Activated T-helper 9 cell treated with anti-CD3 and anti-CD28 coated beads, Interleukin-2, amount 50 U/mL, for 16 hours (primary cell): ENCODE data around the gene APC.
"Not testable (repeated sequence)": the region's sequence is repeated elsewhere in the genome, so short reads cannot be mapped to it uniquely, and the experiment has no call there.

ENCODE experiments used
- DNase-seq: peaks from one replicate; pipeline ENCODE4 v3.0.0-alpha.2; 2020; ENCODE audit warnings: low read depth

APC gene

DNA sequence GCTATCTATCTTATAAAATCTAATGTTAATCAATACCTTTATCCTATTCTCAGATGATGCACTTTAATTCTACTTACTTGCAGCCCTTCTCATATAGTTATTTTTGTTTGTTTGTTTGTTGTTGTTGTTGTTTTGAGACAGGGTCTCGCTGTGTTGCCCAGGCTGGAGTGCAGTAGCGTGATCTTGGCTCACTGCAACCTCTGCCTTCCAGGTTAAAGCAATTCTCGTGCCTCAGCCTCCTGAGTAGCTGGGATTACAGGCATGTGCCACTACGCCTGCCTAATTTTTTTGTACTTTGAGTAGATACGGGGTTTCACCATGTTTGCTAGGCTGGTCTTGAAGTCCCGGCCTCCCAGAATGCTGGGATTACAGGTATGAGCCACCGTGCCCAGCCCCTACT is 20.8 kb upstream of the APC start:
- DNase-seq = not testable (repeated sequence)

DNA sequence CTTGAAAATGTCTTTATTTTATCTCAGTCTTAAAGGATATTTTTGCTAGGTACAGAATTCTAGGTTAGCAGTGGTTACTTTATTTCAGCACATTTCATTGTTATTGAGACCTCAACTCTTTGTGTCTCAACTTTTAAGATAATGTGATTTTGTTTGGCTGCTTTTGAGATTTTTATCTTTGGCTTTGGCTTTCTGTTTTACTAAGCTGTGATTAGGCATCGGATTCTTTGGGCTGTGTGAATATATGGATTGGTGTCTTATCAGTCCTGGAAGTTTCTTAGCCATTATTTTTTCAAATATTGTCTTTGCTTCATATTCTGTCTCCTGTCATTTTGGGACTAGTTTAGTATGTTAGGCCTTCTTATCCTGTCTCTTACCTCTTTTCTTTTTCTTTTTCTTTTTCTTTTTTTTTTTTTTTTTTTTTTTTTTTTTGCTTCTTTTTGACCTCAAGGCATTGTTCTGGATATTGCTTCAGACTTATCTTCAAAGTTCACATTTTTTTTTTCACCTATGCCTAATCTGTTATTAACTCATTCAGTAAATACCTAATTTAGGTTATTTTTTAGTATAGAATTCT is 20.1 kb upstream of the APC start:
- no peak for DNase-seq

DNA sequence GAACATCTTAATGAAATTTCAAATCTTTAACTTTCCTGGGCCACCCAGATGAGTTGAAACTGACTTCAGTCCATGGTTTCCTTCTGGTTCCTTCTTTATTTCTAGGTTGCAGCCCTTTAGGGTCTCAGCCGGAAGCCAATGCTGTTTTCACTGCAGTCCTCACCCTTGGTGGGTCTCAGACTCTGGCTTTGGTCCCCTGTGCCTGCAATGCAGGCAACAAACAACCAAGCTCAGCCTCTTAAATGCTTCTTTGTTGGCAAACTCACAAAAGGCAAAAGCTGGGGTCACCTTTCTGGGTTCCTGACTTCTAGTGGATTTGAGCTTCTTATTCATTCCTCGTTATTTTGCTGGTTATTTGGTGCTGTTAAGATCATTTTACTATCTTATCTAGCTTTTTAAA is 19.3 kb upstream of the APC start:
- DNase-seq = no peak

DNA sequence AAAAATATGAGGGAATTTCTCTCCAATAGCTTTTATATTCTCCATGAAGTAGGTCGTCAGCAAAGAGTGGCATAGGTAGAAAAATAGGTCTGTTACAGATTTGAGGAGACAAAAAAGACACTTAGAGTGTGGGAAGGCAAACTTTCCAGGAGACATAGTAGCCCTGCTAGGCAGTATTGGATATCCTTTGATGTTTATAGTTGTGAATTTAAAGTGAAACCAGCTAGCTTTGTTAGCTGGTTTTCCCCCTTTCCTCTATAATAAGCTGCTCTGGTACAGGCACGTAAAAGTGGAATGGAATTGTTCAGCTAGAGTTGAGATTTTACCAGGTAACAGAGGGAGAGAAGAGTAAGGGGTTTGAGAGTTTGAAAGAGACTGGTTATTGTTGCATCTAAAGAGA is 17.1 kb upstream of the APC start:
- DNase-seq = no peak

DNA sequence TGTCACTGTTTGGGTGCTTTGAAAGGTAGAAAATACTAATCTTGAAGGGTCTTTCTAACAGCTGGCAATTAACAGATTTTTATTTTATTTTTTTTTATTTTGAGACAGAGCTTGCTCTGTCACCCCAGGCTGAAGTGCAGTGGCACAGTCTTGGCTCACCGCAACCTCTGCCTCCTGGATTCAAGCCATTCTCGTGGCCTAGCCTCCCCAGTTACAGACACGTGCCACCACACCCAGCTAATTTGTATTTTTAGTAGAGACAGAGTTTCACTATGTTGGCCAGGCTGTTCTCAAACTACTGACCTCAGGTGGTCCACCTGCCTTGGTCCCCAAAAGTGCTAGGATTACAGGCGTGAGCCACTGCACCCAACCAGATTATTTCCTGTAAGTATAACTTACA is 12.8 kb upstream of the APC start:
- DNase-seq = no peak

DNA sequence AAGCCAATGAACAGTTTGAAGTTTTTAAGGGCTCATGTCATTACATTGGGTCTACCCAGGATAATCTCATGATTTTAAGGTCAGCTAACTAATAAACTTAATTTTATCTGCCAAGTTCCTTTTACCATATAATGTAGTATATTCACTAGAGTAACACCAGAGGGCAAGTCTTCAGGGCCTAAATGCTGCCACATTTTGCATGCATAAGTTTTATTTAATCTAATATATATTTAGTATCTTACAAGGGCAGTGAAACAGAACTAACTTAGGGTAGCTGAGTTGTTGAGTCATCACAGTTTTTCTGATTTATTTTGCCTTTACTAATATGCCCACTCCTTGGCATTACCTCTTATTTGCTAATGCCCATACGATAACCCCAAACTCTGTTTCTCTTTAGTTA is 8.1 kb upstream of the APC start:
- DNase-seq = no peak

DNA sequence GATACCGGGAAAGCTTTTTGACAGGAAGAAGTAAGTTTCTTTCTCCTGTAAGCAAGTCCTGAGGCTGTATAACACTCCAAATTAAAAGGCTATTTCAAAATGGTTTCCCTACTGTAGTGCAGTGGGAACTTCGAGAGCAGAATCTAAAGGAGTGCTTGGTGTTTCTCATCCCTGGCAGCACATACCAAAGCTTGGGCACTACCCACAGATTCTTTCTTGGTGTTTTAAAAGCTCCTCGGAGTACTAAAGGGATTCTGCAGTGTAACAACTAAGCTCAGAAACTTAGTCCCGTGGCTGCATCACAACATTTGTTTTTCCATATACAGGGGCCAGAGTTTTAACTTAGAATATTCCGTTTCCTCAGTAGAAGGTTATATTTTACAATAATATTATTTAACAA is 5.6 kb upstream of the APC start:
- DNase-seq = no peak

DNA sequence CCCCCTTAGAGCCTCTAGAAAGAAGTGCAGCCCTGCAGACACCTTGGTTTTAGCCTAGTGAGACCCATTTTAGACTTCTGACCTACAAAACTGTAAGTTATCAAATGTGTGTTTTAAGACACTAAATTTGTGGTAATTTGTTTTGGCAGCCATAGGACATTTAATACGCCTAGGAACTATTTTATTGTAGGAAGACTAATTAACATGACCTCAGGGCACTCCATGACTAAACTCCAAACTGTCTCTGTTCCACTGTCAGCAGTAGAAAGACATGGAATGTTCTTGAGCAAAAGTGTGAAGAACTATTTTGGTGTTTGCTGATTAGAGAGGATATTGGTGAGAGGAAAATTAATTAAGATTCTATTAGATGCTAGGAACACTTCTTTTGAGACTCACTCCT is 4.1 kb upstream of the APC start:
- DNase-seq = no peak

DNA sequence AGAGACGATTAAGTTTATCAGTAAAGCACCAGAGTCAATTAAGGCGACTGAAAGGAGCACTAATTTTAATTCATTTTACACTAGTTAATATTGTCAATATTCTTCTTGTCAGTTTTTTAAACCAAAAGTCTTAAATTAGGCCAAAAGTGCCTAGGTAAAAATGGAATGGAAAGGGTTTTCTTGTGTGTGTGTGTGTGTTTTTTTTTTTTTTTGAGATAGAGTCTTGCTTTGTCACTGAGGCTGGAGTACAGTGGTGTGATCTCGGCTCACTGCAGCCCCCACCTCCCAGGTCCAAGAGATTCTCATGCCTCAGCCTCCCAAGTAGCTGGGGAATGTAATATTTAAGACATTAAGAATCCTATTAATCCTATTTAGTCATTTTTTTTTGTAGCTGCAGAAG is 3.1 kb upstream of the APC start:
- DNase-seq = no peak

DNA sequence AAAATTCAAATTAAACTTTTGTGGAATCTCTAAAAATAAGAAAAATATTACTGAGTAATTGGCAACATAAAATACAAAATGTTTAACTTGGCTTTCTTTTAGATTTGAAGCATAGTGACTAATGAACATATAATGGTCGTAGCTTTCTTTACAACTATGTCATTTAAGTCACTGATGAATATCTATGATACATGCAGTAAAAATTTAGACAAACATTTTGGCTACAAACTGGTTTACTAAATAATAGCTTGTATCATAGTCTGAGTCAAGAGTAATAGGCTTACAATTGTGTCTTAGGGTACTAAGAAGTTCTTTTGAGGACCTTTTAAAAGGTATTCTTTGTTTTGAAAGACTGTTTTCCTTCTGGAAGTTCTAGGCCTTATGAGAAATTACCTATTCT is 2.0 kb upstream of the APC start:
- no peak for DNase-seq

DNA sequence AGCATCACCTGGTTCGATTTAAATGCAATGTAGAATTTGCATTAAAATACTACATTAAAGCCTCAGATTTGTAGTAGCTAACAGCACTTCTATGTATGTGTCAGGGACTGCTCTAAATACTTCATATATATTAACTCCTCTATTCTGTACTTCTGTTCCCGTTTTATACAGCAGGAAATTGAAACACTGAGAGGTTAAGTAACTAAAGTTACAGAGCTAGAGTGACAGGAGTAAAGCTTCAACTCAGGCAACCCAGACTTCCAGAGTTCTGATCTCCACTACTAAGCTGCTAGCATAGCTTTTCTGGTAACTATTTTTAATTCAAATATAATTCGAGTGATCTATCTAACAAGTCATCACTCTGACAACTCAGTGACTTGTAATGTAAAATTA is 619 bp upstream of the APC start:
- DNase-seq = no peak

DNA sequence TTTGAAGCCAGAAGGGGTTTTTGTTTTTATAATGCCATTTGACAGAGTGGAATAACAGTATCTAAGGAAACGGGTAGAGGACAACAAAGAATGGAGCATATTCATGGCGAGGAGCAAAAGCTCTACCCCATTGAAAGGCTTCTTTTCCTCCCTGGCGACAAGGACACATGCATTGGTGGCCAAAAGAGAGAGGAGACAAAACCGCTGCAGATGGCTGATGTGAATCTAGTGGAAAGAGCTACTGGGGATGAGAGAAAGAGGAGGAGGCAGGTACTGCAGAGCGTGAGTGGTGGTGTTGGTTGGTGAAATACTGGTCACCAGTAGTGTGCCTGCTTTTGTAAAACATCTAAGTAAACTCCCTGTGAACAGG is 491 bp downstream of the APC start:
- DNase-seq = no peak

DNA sequence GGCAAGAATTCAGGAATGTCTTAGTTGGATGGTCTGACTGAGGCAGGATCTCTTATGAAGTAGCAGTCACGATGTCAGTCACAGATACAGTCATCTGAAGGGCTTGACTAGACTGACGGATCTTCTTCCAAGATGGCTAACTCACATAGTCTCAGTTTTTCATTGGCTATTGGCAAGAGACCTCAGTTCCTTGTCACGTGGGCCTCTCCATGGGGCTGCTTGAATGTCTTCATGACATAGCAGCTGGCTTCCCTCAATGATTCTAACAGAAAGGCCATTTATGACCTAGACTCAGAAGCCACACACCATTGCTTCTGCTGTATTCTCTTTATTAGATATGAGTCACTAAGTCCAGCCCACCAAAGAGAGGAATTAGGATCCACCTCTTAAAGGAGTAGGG is 4.7 kb downstream of the APC start:
- DNase-seq = no peak

DNA sequence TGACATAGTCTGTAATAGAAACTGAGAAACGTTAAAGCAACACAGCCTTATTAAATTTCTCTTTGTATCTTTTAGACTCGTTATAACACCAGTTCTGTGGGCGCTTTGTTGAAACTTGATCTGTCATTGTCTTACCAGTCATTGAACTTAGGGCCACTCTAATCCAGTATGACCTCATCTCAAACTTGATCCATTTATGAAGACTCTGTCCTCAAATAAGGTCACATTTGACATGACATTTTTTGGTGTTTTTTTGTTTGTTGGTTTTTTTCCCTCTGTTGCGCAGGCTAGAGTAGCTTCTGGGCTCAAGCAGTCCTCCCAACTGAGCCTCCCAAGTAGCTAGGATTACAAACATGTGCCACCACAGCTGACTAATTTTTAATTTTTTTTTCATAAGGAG is 5.9 kb downstream of the APC start:
- DNase-seq = no peak

DNA sequence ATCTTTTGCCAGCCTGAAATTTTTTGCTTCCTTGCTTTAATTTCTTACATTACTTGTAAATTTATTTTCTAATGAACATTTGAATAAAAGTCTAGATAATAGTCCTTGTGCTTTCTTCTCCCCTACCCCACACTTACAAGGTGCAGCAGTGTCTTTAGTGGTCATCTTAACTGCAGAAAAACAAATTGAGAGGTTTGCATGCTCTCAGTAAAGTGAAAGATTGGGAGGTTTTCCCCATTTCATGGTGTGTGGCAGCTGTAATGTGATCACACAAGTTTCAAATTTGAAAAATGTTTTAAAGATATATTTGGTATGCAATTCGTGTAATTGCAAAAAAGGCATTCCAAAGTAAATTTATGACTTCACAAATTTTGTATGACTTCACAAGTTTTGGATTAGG is 14.7 kb downstream of the APC start:
- no peak for DNase-seq

DNA sequence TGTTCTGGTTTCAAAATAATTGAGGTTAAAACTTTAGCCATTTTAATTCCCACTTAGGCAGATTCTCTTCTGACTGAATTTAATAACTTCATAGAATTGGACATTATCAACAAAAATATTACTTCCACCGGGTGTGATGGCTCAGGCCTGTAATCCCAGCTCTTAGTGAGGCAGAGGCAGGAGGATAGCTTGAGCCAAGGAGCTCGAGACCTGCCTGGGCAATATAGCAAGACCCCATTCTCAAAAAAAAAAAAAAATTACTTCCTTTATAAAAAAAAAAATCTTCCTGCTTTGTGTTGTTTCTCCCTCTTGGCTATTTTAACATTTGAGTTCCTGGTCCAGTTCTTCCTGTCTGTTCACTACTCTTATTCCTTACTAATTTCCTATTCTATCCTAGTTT is 18.0 kb downstream of the APC start:
- DNase-seq = no peak

DNA sequence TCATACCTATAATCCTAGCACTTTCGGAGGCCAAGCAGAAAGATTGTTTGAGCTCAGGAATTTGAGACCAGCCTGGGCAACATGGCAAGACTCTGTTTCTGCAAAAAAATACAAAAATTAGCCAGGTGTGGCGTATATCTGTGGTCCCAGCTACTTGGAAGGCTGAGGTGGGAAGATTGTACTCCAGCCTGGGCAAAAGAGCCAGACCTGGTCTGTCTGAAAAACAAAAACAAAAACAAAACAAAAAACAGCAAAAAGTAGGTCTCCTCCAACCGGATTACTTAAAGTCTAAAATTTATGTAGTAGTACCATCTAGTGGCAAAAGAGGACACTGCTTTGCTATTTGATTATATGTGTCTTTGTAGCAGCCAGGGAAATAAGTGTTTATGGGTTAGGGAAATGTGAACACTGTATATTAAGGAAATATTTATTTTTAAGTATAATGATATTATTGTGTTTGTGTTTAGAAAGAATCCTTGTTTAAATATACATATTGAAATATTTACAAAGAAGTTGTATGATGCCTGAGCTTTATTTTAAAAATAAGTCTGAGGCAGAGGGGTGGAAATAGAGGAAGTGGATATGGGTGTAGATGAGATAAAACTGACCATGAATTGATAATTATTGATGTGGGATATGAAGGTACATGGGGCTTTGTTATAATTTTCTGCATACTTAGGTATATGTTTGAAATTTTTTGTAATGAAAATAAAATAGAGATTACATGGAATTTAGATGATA is 20.0 kb downstream of the APC start:
- no peak for DNase-seq

DNA sequence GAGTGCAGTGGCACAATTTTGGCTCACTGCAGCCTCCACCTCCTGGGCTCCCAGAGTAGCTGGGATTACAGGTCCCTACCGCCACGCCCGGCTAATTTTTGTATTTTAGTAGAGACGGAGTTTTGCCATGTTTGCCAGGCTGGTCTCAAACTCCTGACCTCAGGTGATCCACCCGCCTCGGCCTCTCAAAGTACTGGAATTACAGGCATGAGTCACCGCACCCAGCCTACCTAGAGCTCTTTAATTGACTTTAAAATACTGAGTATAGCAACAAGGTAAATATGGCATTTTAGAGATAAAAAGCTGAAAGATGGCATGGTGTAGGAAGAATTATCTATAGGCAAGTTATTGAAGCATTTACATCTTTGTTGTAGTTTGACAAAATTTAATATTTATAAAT is 21.0 kb downstream of the APC start:
- no peak for DNase-seq

DNA sequence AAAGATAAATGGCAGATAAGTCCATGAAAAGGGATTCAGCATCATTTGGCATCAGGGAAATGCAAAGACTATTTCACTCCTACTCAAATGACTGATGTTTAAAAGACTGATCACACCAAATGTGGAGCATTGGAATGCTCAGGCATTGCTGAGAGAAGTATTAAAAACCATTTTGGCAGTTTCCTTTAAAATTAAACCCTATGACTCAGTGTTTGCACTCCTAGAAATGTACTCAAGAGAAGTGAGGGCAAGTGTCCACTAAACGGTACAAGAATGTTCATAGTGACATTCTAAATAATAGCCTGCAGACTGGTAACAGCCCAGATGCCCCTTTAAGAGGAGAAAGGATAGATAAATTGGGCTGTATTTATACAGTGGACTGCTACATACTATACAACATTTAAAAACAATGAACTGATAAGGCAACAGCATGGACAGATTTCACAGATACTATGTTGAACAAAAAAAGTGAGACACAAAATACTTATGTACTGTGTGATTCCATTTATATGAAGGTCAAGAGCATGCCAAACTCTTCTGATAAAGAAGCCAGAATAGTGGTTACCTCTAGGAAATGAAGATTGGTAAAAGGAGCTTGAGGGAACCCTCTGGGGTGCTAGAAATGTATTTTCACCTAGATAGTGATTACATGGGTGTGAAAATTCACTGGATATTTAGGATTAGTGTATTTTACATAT is 24.6 kb downstream of the APC start:
- DNase-seq = no peak

DNA sequence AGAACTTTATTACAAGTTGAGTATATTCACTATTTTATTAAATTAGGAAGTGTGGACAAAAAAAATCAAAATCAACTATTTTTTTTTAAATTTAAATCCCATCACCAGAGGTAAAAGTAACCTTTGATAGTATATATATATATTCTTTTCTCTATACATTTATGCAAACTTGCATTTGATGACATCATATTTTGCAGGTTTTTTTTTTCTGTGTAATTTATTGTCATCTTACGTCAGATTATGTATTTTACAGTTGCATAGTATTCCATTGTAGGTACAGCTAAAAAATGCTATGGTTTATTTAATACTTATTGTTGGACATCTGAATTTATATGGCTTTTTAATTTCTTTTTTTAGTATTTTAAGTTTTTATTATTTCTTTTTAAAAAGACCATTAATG is 25.5 kb downstream of the APC start:
- no peak for DNase-seq

DNA sequence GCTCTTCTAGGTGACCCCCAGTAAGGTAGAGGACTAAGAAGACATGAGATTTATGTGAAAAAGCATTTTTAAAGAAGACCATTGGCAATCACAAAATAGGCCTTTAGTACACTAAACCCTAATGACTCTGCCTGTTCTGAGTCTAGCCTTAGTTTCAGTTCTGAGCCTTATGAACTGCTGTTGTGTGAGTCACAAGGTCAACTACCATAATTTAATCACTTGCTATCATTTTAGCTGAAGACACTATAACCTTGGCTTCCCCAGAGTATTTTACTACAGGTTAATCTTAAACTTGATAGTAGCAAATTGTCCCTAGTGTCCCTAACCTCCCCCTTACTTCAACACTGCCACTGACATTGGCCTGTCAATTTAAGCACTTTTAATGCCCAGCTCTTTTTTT is 34.4 kb downstream of the APC start:
- no peak for DNase-seq

DNA sequence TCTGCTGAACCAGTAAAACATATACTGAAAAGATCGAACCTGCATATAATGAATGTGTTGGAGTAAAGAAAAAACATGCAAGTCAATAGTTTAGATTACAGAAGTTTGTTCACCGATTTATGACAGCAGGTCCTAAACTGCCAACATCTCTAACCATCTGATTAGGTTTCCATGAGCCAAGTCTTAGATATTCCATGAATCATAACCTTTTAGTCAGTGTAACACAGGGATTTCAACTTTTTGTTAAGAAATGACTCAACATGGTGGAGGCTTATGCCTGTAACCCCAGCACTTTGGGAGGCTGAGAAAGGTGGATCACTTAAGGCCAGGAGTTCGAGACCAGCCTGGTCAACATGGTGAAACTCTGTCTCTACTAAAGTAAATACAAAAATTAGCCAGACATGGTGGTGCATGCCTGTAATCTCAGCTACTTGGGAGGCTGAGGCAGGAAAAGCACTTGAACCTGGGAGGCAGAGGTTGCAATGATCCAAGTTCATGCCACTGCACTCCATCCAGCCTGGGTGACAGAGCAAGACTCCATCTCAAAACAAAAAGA is 38.7 kb downstream of the APC start:
- DNase-seq = no peak

DNA sequence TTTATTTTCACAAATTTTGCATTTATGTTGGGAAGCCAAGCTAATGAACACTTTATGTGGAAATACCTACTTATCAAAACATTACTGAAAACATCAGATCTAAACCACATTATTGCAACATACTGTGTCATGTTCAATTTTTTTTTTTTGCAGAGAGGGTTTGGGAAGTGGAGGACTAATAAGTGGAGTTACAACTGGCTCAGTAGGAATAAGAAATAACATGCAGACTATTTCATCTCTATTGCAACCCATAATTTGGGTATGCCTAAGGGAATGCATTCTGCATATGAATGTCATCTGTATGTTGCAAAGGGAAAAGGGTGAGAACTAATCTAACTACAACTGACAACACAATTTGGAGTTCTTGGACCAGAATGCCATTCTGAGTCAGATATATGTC is 41.8 kb downstream of the APC start:
- DNase-seq = no peak

DNA sequence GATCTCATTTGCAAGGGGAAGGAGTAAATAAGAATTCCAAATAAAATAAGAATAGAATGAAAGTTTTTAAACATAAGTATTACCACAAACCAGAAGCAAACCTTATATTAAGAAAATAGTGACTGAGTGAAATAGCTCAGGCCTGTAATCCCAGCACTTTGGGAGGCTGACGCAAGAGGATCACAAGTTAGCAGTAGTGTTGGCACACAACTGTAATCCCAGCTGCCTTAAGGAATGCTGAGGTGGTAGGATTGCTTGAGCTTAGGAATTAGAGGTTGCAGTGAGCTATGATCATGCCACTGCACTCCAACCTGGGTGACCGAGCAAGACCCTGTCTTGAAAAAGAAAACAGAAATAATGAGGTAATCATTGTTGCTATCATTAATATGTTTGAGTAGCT is 47.0 kb downstream of the APC start:
- no peak for DNase-seq
